Sigmoid colon (tissue), 4 donors: ENCODE measurements around the gene ARAP3.

Experiments used
- EP300 ChIP-seq, 4 donors: sonication (generic); formaldehyde crosslinking; IDR thresholded peaks; one replicate each; pipeline ENCODE4 v1.6.1; 2017; ENCODE audit warnings: antibody characterized with exemption in 4 of 4
- POLR2A ChIP-seq, 2 donors: fragments of 450-650 bp; IDR thresholded peaks; one replicate each; pipeline ENCODE4 v1.6.1; 2016; ENCODE audit warnings: antibody characterized with exemption in 2 of 2, mild to moderate bottlenecking in 2 of 2, moderate library complexity in 2 of 2
- POLR2AphosphoS5 ChIP-seq, 4 donors: sonication (generic); formaldehyde crosslinking; IDR thresholded peaks; one replicate each; pipeline ENCODE4 v1.6.1; 2017; ENCODE audit warnings: antibody characterized with exemption in 4 of 4
- TF ChIP-seq, protein P1 (sequence below), 4 experiments: fragments of 450-650 bp in 3 of 4; fragments of 200-600 bp in 1 of 4; IDR thresholded peaks; one replicate each; pipeline ENCODE4 v1.5.1; 2016 to 2019; ENCODE audit warnings: antibody characterized with exemption in 4 of 4, mild to moderate bottlenecking in 3 of 4, moderate library complexity in 2 of 4

- TF ChIP-seq, protein P1, sequence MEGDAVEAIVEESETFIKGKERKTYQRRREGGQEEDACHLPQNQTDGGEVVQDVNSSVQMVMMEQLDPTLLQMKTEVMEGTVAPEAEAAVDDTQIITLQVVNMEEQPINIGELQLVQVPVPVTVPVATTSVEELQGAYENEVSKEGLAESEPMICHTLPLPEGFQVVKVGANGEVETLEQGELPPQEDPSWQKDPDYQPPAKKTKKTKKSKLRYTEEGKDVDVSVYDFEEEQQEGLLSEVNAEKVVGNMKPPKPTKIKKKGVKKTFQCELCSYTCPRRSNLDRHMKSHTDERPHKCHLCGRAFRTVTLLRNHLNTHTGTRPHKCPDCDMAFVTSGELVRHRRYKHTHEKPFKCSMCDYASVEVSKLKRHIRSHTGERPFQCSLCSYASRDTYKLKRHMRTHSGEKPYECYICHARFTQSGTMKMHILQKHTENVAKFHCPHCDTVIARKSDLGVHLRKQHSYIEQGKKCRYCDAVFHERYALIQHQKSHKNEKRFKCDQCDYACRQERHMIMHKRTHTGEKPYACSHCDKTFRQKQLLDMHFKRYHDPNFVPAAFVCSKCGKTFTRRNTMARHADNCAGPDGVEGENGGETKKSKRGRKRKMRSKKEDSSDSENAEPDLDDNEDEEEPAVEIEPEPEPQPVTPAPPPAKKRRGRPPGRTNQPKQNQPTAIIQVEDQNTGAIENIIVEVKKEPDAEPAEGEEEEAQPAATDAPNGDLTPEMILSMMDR (IDR thresholded peaks at IDR 0.05): no peak
- no peak for TF ChIP-seq EP300 (IDR thresholded peaks at IDR 0.05)
- no peak for TF ChIP-seq POLR2A (IDR thresholded peaks at IDR 0.05)
- no peak for TF ChIP-seq POLR2AphosphoS5 (IDR thresholded peaks at IDR 0.05)
These were observed 4.6 kb downstream of the ARAP3 start for GRCh38 chr5:141677415-141677814.
